Left lung (tissue), 10 donors: ENCODE data around the gene DMXL2. TPM values are rescaled to one million over a fixed set of nuclear protein-coding genes. Genes with fewer than 3 reads are reported as not detected.

Experiments
- ATAC-seq: fragments of 200-7000 bp; cut with Tn5 transposase; one replicate; pipeline ENCODE4 v1.9.1; 2020; ENCODE audit warnings: moderate library complexity
- DNase-seq, 4 donors: peaks; one replicate each; pipeline ENCODE4 v3.0.0-alpha.2; 2013 to 2020
- H3K27ac ChIP-seq, 2 donors: fragments of 200-600 bp; sonication (generic) in 1 of 2; one replicate each; pipeline versions ENCODE4 v1.5.0 to v1.8.0; 2020 to 2021
- H3K27me3 ChIP-seq, 2 donors: fragments of 200-600 bp; sonication (generic) in 1 of 2; one replicate each; pipeline versions ENCODE4 v1.5.0 to v1.8.0; 2020 to 2021
- H3K36me3 ChIP-seq, 2 donors: fragments of 200-600 bp; sonication (generic) in 1 of 2; one replicate each; pipeline versions ENCODE4 v1.5.0 to v1.8.0; 2020 to 2021
- H3K4me1 ChIP-seq, 2 donors: fragments of 200-600 bp; one replicate each; pipeline ENCODE4 v1.8.0; 2021
- H3K4me3 ChIP-seq, 2 donors: fragments of 200-600 bp; sonication (generic) in 1 of 2; one replicate each; pipeline versions ENCODE4 v1.5.0 to v1.8.0; 2020 to 2021; ENCODE audit warnings: mild to moderate bottlenecking in 1 of 2
- H3K9me3 ChIP-seq, 2 donors: fragments of 200-600 bp; sonication (generic) in 1 of 2; one replicate each; pipeline versions ENCODE4 v1.5.0 to v1.8.0; 2020 to 2021
- CTCF ChIP-seq, 2 donors: fragments of 200-600 bp; sonication (generic) in 1 of 2; IDR thresholded peaks; one replicate each; pipeline versions ENCODE4 v1.5.0 to v1.8.0; 2021; ENCODE audit warnings: antibody characterized with exemption in 2 of 2
- intact Hi-C, 2 donors: fragments of 100-400 bp; cut with DNase I; formaldehyde crosslinking; loops; one replicate each; pipeline versions ENCODE4 v1.11.2 to v1.14.2; 2022
- polyA plus RNA-seq, 6 donors: library from polyadenylated mRNA; unstranded; fragments of 120-200 nt; gene quantifications; one replicate each; pipeline ENCODE4 v1.2.1, GENCODE V29; 2013; ENCODE audit not compliant: insufficient read length in 6 of 6
- total RNA-seq, 2 donors: library from RNA; stranded (reverse); fragmentation: NEBNext Ultra II Directional; extraction: Animal tissue kit (Norgen Biotek cat#: 25700); gene quantifications; one replicate each; pipeline ENCODE4 v1.2.1, GENCODE V29; 2021
- donor health status: DM: no; HTN: yes; CAD: no.
- donor health status: DM: no; HTN: no; CAD: no.

The DMXL2 gene
- total and polyA plus RNA-seq, 8 donors = 38.7 to 96.5 (median 79.2) TPM

- no peak for TF ChIP-seq CTCF (IDR thresholded peaks at IDR 0.05)
- H3K4me3 ChIP-seq = no peak overlapping the region
- H3K27me3 ChIP-seq = no peaks in the 10 kb centered on the region
- H3K4me1 ChIP-seq = no peaks in the 10 kb centered on the region
- H3K27ac ChIP-seq = no peak overlapping the region
- intact Hi-C loops = no loop called here
- ATAC-seq (no peak), DNase-seq (no peak)
- H3K36me3 ChIP-seq = peaks cover 0 to 58% of the 10 kb centered on the region in 2 donors
- peaks cover 0 to 7% of the 10 kb centered on the region in 2 donors for H3K9me3 ChIP-seq
These were observed 88.7 kb downstream of the DMXL2 start for GRCh38 chr15:51533672-51534398.

GRCh38 chr15:51526955-51527354 is 95.6 kb downstream of the DMXL2 start:
- no peaks in the 10 kb centered on the region for H3K4me1 ChIP-seq
- intact Hi-C loops = no loop called here
- no peak for TF ChIP-seq CTCF (IDR thresholded peaks at IDR 0.05)
- ATAC-seq (no peak), DNase-seq (no peak)
- no peak overlapping the region for H3K4me3 ChIP-seq
- H3K9me3 ChIP-seq = peaks cover 0 to 12% of the 10 kb centered on the region in 2 donors
- no peaks in the 10 kb centered on the region for H3K27me3 ChIP-seq
- H3K27ac ChIP-seq = no peak overlapping the region
- H3K36me3 ChIP-seq = peaks cover 0 to 58% of the 10 kb centered on the region in 2 donors

- H3K27ac ChIP-seq = no peak overlapping the region
- no peaks in the 10 kb centered on the region for H3K4me1 ChIP-seq
- intact Hi-C loops = no loop called here
- peak in 1 of 4 donors; percentile 15 for DNase-seq
- H3K9me3 ChIP-seq = peaks cover 0 to 5% of the 10 kb centered on the region in 2 donors
- no peak overlapping the region for H3K4me3 ChIP-seq
- ATAC-seq = no peak
- H3K27me3 ChIP-seq = no peaks in the 10 kb centered on the region
- no peak for TF ChIP-seq CTCF (IDR thresholded peaks at IDR 0.05)
- H3K36me3 ChIP-seq = peaks cover 0 to 54% of the 10 kb centered on the region in 2 donors
These were observed 98.2 kb downstream of the DMXL2 start for GRCh38 chr15:51524376-51524775.

GRCh38 chr15:51516291-51516690 is 106.3 kb downstream of the DMXL2 start:
- Histone ChIP-seq H3K27ac (no peak overlapping the region), H3K4me3 (no peak overlapping the region), H3K9me3 (no peaks in the 10 kb centered on the region), H3K36me3 (peaks cover 0 to 71% of the 10 kb centered on the region in 2 donors), H3K27me3 (no peaks in the 10 kb centered on the region), H3K4me1 (no peaks in the 10 kb centered on the region)
- DNase-seq (no peak), ATAC-seq (no peak)
- no peak for TF ChIP-seq CTCF (IDR thresholded peaks at IDR 0.05)
- intact Hi-C loops = no loop called here

GRCh38 chr15:51505251-51505650 is 117.3 kb downstream of the DMXL2 start:
- Histone ChIP-seq H3K4me3 (no peak overlapping the region), H3K4me1 (no peaks in the 10 kb centered on the region), H3K9me3 (no peaks in the 10 kb centered on the region), H3K27me3 (no peaks in the 10 kb centered on the region), H3K27ac (no peak overlapping the region), H3K36me3 (peaks cover 0 to 55% of the 10 kb centered on the region in 2 donors)
- intact Hi-C loops = no loop called here
- no peak for DNase-seq
- no peak for TF ChIP-seq CTCF (IDR thresholded peaks at IDR 0.05)
- no peak for ATAC-seq
